Skeletal muscle satellite cell (primary cell): ENCODE measurements around the gene SP8.

Experiments used
- H3K27me3 ChIP-seq: 2 replicates; pipeline ENCODE4 v1.7.0; 2013; ENCODE audit warnings: low read length; ENCODE audit not compliant: control insufficient read depth, insufficient read depth
- H3K36me3 ChIP-seq: 2 replicates; pipeline ENCODE4 v1.7.0; 2013; ENCODE audit warnings: mild to moderate bottlenecking, control low read depth, low read length; ENCODE audit not compliant: insufficient read depth
- H3K4me1 ChIP-seq: 2 replicates; pipeline ENCODE4 v1.7.0; 2013; ENCODE audit warnings: low read length; ENCODE audit not compliant: control insufficient read depth, insufficient read depth
- H3K4me2 ChIP-seq: 2 replicates; pipeline ENCODE4 v1.7.0; 2013; ENCODE audit warnings: mild to moderate bottlenecking, low read length
- H3K4me3 ChIP-seq: 2 replicates; pipeline ENCODE4 v1.7.0; 2013; ENCODE audit warnings: low read length
- H3K9ac ChIP-seq: 2 replicates; pipeline ENCODE4 v1.7.0; 2013; ENCODE audit warnings: mild to moderate bottlenecking, low read depth, low read length, moderate library complexity
- H3K9me3 ChIP-seq: replicated peaks from 2 replicates; pipeline ENCODE4 v1.7.0; 2013; ENCODE audit warnings: mild to moderate bottlenecking, control low read depth, low read length

The SP8 gene

DNA sequence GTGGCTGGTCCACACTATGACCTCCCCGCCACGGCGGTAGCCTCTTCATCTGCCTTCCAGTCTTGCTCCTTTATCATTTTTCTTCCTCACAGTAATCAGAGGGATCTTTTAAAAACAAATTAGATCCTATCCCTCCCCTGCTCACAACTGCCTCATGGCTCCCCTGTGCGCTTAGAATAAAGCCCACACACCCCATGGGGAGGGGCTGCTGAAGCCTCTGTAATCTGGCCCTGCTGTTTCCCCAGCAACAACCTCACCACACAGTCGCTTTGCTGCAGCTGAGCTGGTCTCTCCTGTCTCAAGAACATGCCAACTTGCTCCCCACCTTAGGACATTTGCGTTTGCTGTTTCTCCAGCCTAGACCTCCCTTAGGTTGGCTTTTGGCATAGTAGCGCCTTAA lies 41.0 kb downstream of the SP8 start:
- H3K27me3 ChIP-seq, result no peaks in the 10 kb centered on the region
- H3K4me3 ChIP-seq, result no peak overlapping the region
- H3K9ac ChIP-seq, result no peak overlapping the region
- no peaks in the 10 kb centered on the region for H3K9me3 ChIP-seq
- H3K4me1 ChIP-seq, result no peaks in the 10 kb centered on the region
- no peaks in the 10 kb centered on the region for H3K36me3 ChIP-seq
- no peak overlapping the region for H3K4me2 ChIP-seq

DNA sequence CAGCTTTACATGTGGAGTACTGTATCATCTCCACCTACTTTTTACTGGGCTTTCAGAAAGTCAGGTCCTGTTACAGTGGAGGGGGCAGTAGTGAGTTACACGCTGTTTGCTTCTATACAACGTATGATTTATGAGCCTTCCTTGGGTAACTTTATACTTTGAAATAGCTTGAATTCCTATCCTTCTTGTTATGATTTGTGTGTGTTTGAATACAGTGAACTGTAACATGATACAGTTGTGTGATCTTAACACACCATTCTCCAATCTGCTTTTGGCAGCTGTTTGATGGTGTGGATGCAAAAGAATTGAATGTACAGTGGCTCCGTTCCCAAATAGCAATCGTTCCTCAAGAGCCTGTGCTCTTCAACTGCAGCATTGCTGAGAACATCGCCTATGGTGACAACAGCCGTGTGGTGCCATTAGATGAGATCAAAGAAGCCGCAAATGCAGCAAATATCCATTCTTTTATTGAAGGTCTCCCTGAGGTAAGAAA lies 41.7 kb downstream of the SP8 start:
- Histone ChIP-seq H3K9me3 (no peaks in the 10 kb centered on the region), H3K27me3 (no peaks in the 10 kb centered on the region), H3K4me1 (no peaks in the 10 kb centered on the region), H3K36me3 (no peaks in the 10 kb centered on the region), H3K4me3 (no peak overlapping the region), H3K4me2 (no peak overlapping the region), H3K9ac (no peak overlapping the region)

DNA sequence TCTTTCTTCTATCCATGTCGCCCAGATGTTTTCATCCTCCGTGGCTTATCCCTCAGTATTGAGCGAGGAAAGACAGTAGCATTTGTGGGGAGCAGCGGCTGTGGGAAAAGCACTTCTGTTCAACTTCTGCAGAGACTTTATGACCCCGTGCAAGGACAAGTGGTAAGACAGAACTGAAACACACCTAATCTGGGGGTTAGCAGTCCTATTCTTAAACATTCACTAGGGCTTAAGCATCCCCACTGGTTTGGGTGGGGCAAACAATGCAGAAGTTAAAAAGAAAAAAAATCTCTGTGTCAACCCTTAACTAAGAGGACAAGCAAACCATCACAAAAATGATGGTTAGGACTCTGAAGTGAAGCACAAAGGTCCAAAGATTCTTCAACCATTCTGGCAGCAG lies 43.8 kb downstream of the SP8 start:
- no peak overlapping the region for H3K9ac ChIP-seq
- H3K27me3 ChIP-seq, result no peaks in the 10 kb centered on the region
- H3K4me3 ChIP-seq, result no peak overlapping the region
- no peaks in the 10 kb centered on the region for H3K36me3 ChIP-seq
- H3K4me2 ChIP-seq, result no peak overlapping the region
- H3K4me1 ChIP-seq, result no peaks in the 10 kb centered on the region
- no peaks in the 10 kb centered on the region for H3K9me3 ChIP-seq

GRCh38 chr7:20741801-20742200 lies 44.9 kb downstream of the SP8 start:
- Histone ChIP-seq H3K4me1 (no peaks in the 10 kb centered on the region), H3K27me3 (no peaks in the 10 kb centered on the region), H3K4me3 (no peak overlapping the region), H3K4me2 (no peak overlapping the region), H3K9ac (no peak overlapping the region), H3K9me3 (no peaks in the 10 kb centered on the region), H3K36me3 (no peaks in the 10 kb centered on the region)

- Histone ChIP-seq H3K9ac (no peak overlapping the region), H3K9me3 (no peaks in the 10 kb centered on the region), H3K4me1 (no peaks in the 10 kb centered on the region)
Observed at GRCh38 chr7:20738518-20739481, 47.9 kb downstream of the SP8 start.

DNA sequence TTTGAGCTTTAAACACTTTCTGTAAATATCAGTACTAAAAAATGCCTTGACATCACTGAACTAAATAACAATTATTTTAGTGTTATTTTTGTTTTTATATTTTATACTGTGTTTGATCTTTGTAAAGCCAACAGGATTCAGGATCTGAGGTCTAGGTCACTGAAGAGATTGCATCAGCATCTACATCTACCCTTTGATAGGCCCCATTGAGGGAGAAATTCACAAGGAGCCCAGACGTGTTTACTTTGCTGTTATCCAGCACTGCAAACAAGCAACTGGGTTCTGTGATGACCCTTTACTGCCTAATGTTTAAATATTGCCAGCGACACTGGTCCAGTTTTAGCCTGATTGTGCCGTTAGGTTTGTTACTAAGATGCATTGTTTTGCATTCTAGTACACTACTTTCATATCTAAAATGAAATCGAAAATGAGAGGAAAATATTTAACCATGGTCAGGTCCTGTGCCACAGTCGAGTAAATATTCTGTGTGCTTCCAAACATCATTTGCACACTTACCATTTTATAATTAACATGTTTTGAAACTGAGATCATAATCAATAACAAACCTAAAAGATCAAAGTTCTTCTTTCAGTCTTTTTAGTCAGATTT lies 48.7 kb downstream of the SP8 start:
- Histone ChIP-seq H3K27me3 (no peaks in the 10 kb centered on the region), H3K9me3 (no peaks in the 10 kb centered on the region), H3K4me3 (no peak overlapping the region), H3K36me3 (no peaks in the 10 kb centered on the region), H3K4me2 (no peak overlapping the region), H3K9ac (no peak overlapping the region), H3K4me1 (no peaks in the 10 kb centered on the region)

More at GRCh38 chr7:20738518-20739481, 47.9 kb downstream of the SP8 start:
- no peaks in the 10 kb centered on the region for H3K36me3 ChIP-seq
- no peak overlapping the region for H3K4me3 ChIP-seq
- H3K4me2 ChIP-seq, result no peak overlapping the region
- H3K27me3 ChIP-seq, result no peaks in the 10 kb centered on the region

DNA sequence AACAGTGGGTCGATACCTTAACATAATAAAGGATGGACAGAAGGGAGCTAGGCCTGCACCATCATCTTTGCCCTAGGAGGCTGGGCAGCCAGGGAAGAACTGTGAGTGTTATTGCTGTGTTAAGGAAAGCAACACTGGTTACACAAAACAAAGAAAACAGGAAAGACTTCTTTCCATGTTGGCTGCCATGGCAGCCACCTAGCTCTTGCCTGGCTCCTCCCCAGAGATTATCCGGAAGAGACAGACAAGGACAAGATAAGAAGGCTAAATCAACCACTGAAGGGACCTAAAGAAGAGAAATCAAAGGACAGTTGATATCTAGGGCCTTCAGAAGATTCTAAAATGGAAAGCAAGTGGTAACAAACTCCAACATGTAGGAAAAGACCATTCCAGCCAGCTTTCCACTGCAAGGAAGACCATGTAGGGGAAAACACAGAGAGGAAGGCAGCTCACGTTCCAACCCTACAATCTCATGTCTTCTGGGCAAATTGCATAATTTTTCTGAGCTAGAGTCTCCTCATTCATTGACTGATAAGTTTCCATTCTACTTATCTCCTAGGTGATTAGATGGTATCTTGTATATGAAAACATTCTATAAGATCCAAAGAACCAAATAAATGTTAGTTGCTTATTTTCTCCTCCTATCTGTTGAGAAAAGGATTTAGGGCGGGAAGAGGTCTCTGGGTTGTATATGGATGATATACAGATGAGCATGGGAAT lies 51.2 kb downstream of the SP8 start:
- H3K27me3 ChIP-seq, result no peaks in the 10 kb centered on the region
- no peaks in the 10 kb centered on the region for H3K4me1 ChIP-seq
- H3K9me3 ChIP-seq, result no peaks in the 10 kb centered on the region
- H3K4me3 ChIP-seq, result no peak overlapping the region
- H3K4me2 ChIP-seq, result no peak overlapping the region
- H3K36me3 ChIP-seq, result no peaks in the 10 kb centered on the region
- H3K9ac ChIP-seq, result no peak overlapping the region
